Psoas muscle (tissue), 8 donors: Measurements from ENCODE around the gene DCTN3. TPM values are rescaled to one million over a fixed set of nuclear protein-coding genes. Genes with fewer than 3 reads are reported as not detected.

Source experiments
- ATAC-seq, 4 donors: fragments of 200-7000 bp; cut with Tn5 transposase; one replicate each; pipeline ENCODE4 v1.9.1; 2020; ENCODE audit warnings: moderate library complexity in 3 of 4, mild to moderate bottlenecking in 2 of 4
- DNase-seq, 2 donors: peaks; one replicate each; pipeline ENCODE4 v3.0.0-alpha.2; 2020
- H3K27ac ChIP-seq: fragments of 200-600 bp; one replicate; pipeline ENCODE4 v1.8.0; 2022
- H3K27me3 ChIP-seq, 3 donors: fragments of 200-600 bp in 1 of 3; one replicate each; pipeline versions ENCODE4 v1.6.1 to v1.8.0; 2013 to 2022; ENCODE audit warnings: low read length in 2 of 3, mild to moderate bottlenecking in 2 of 3, moderate library complexity in 1 of 3; ENCODE audit not compliant: insufficient read depth in 3 of 3
- H3K36me3 ChIP-seq, 2 donors: fragments of 200-600 bp in 1 of 2; one replicate each; pipeline versions ENCODE4 v1.6.1 to v1.8.0; 2013 to 2022; ENCODE audit warnings: low read depth in 1 of 2, mild to moderate bottlenecking in 1 of 2, moderate library complexity in 1 of 2; ENCODE audit not compliant: insufficient read depth in 1 of 2
- H3K4me1 ChIP-seq: fragments of 200-600 bp; one replicate; pipeline ENCODE4 v1.8.0; 2022
- H3K4me3 ChIP-seq: fragments of 200-600 bp; one replicate; pipeline ENCODE4 v1.8.0; 2022; ENCODE audit warnings: mild to moderate bottlenecking
- H3K9me3 ChIP-seq: fragments of 200-600 bp; one replicate; pipeline ENCODE4 v1.8.0; 2022
- WGBS, 3 donors: extraction: QIAGEN DNeasy Blood & Tissue Kit; methylation state at CpG; one replicate each; pipeline versions ENCODE4 v1.1.6 to v1.1.7; 2013; 5-methylcytosine and 5-hydroxymethylcytosine counted together
- intact Hi-C, 2 donors: fragments of 100-400 bp; cut with DNase I; formaldehyde crosslinking; loops; one replicate each; pipeline versions ENCODE4 v1.11.0 to v1.14.2; 2022
- polyA plus RNA-seq, 3 donors: library from polyadenylated mRNA; stranded (reverse); fragments of 200-250 nt; gene quantifications; one replicate each; pipeline ENCODE4 v1.2.3, GENCODE V29; 2013
- total RNA-seq, 4 donors: library from RNA; stranded (reverse); fragmentation: NEBNext Ultra II Directional in 2 of 4; extraction: Animal tissue kit (Norgen Biotek cat#: 25700) in 2 of 4; gene quantifications; one replicate each; pipeline versions ENCODE4 v1.2.1 to v1.2.4, GENCODE V29; 2021 to 2023
- TF ChIP-seq, protein P1 (sequence below): fragments of 200-600 bp; IDR thresholded peaks from one replicate; pipeline ENCODE4 v1.8.0; 2022; ENCODE audit warnings: antibody characterized with exemption
- donor health status: healthy with polysubstance abuse.
- donor health status: DM: no; HTN: no; CAD: no; lungs with moderate emphysema.
- donor health status: Bipolar disorder and iron deficiency.
- donor health status: healthy.
- donor health status: DM: yes; HTN: yes; CAD: no.
- donor health status: DM: no; HTN: no; CAD: no.
- donor health status: DM: no; HTN: no; CAD: no.
- donor health status: DM: yes; HTN: yes; CAD: no.

Gene DCTN3
- total and polyA plus RNA-seq, 7 donors, result 52.7 to 109 (median 95.8) TPM

DNA sequence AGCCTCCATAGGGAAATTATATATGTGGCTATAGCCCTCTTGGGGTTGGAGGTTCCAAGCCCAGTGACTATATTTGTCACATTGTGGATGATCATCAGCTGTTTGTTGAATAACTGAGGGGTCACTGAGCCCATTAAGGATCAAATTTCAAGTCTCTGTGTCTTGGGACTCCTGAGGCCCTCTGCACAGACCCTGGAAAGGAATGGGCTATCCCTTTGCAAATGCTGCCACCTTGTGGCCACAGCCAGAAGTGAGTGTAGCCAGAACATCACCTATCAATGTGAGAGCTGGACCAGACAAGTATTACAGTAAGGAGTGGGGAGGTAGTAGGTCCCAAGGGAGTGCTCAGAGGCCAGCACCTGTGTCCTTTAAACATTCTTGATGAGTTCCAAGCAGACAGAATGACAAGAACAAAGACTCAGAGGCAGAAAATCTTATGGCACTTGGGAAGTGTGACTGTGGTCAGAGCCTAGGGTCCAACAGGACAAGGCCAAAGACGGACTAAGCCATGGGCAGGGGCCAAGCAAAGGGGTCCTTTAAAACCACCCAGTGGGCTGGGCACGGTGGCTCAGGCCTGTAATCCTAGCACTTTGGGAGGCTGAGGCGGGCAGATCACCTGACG, 16.6 kb downstream of the DCTN3 start:
- Histone ChIP-seq H3K4me3 (no peak overlapping the region), H3K36me3 (no peaks in the 10 kb centered on the region), H3K27me3 (no peaks in the 10 kb centered on the region), H3K9me3 (no peaks in the 10 kb centered on the region), H3K4me1 (peaks cover 6% of the 10 kb centered on the region), H3K27ac (no peak overlapping the region)
- TF ChIP-seq, protein P1, sequence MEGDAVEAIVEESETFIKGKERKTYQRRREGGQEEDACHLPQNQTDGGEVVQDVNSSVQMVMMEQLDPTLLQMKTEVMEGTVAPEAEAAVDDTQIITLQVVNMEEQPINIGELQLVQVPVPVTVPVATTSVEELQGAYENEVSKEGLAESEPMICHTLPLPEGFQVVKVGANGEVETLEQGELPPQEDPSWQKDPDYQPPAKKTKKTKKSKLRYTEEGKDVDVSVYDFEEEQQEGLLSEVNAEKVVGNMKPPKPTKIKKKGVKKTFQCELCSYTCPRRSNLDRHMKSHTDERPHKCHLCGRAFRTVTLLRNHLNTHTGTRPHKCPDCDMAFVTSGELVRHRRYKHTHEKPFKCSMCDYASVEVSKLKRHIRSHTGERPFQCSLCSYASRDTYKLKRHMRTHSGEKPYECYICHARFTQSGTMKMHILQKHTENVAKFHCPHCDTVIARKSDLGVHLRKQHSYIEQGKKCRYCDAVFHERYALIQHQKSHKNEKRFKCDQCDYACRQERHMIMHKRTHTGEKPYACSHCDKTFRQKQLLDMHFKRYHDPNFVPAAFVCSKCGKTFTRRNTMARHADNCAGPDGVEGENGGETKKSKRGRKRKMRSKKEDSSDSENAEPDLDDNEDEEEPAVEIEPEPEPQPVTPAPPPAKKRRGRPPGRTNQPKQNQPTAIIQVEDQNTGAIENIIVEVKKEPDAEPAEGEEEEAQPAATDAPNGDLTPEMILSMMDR, result peak; percentile 92
- WGBS, 3 donors, result 43 to 53% (median 44%) methylated on average over 4 of the region's 4 CpGs
- intact Hi-C loops, result loop anchor here (2.0 to 10.0 kb wide), 6 partner anchors 55 to 276 kb away; partner anchors contain the start of genes KIF24 (in 1 of the 2) and NUDT2 (in 1 of the 2)
- ATAC-seq (peak; percentile 91 to 96 (median 94)), DNase-seq (peak; percentile 82 to 92)

DNA sequence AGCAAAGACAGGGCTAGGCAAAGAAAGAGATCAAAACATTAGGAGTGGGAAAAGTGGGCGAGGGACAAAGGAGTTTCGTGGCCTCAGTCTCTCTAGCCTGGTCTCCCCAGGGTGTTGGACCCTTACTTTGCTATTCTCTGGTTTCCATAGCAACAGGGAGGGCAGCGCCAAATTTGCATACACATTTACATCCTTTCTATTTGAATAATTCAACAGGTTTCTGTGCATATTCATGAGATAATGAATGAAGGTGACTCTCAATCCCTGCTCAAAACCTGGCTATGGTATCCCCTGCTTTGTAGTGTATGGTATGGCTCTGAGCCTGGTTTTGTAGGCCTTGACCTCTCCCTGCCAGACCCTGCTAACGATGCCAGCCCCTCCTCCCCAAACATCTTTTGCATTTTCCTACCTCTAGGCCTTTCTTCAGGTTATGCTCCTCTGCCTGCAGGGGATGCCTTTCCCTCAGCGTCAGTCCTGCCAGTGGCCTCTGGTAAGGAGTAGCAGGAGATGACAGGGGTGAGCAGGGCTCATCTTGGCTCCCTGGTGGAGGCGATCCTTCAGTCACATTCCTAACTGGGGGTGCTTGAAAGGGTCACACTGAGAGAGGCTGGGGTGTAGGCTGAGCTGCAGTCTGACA, 18.2 kb downstream of the DCTN3 start:
- Histone ChIP-seq H3K4me3 (no peak overlapping the region), H3K27ac (no peak overlapping the region), H3K4me1 (peaks cover 11% of the 10 kb centered on the region), H3K27me3 (no peaks in the 10 kb centered on the region), H3K9me3 (no peaks in the 10 kb centered on the region), H3K36me3 (no peaks in the 10 kb centered on the region)
- intact Hi-C loops, result loop anchor here (2.0 to 10.0 kb wide), 6 partner anchors 53 to 275 kb away; partner anchors contain the start of genes KIF24 (in 1 of the 2) and NUDT2 (in 1 of the 2)
- TF ChIP-seq, protein P1, result no peak
- ATAC-seq, result no peak
- WGBS, 3 donors, result 76 to 80% (median 77%) methylated on average over 6 of the region's 6 CpGs
- no peak for DNase-seq

DNA sequence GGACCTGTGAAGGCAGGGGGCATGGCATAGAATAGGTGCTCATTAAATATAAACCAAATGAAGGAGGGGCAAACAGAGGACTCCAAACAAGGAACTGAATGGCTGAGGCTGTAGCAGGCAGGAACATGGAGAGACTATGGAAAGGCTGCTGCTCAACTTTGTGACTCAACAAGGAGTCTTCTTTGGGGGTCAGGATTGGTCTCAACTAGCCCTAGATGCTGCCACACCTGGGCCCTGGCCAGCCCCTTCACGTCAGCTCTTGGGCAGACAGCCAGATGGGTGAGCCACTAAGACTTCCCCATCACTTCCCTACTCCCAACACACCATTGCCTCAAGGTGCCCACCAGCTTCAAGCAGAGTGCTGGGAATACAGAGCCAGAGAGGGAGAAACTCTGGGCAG, 19.4 kb downstream of the DCTN3 start:
- 21 to 42% (median 26%) methylated on average over 1 of the region's 1 CpG for WGBS, 3 donors
- Histone ChIP-seq H3K4me1 (peaks cover 23% of the 10 kb centered on the region), H3K36me3 (no peaks in the 10 kb centered on the region), H3K4me3 (no peak overlapping the region), H3K9me3 (no peaks in the 10 kb centered on the region), H3K27ac (no peak overlapping the region), H3K27me3 (no peaks in the 10 kb centered on the region)
- DNase-seq (no peak), ATAC-seq (no peak)
- TF ChIP-seq, protein P1, result no peak
- intact Hi-C loops, result loop anchor here (5.0 to 10.0 kb wide), 5 partner anchors 166 to 274 kb away; partner anchors contain the start of genes KIF24 (in 1 of the 2) and NUDT2 (in 1 of the 2)

DNA sequence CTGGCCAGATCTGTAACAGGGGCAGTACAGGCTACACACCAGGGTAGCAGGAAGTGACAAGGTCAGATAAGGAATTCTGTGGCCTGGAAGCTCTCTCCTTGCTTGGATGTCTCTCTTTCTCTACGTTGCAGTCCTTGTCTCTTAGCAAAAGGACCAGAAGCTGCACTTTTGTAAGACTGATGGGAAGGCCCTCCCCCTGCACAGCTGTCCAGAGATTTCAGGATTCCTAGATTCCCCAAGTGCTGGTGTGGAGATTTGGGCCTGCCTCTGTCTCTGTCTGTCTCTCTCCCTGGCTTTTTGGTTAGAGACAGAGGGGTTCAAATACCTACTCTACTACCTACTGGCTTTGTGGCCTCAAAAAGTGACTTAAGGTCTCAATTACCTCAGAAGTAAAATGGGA, 20.7 kb downstream of the DCTN3 start:
- DNase-seq (no peak), ATAC-seq (no peak)
- H3K4me1 ChIP-seq, result peaks cover 32% of the 10 kb centered on the region
- no peaks in the 10 kb centered on the region for H3K36me3 ChIP-seq
- no peak overlapping the region for H3K4me3 ChIP-seq
- H3K27me3 ChIP-seq, result no peaks in the 10 kb centered on the region
- intact Hi-C loops, result no loop called here
- WGBS, 3 donors, result 27 to 57% (median 37%) methylated on average over 1 of the region's 1 CpG
- H3K9me3 ChIP-seq, result no peaks in the 10 kb centered on the region
- no peak overlapping the region for H3K27ac ChIP-seq
- TF ChIP-seq, protein P1, result no peak
